ENCODE measurements around the gene RXRA.
"Not testable (repeated sequence)": the region's sequence is repeated elsewhere in the genome, so short reads cannot be mapped to it uniquely, and the experiment has no call there.

Gene RXRA

GRCh38 chr9:134294153-134295071, 31.8 kb upstream of the RXRA start:
- no peak for FAIRE-seq

DNA sequence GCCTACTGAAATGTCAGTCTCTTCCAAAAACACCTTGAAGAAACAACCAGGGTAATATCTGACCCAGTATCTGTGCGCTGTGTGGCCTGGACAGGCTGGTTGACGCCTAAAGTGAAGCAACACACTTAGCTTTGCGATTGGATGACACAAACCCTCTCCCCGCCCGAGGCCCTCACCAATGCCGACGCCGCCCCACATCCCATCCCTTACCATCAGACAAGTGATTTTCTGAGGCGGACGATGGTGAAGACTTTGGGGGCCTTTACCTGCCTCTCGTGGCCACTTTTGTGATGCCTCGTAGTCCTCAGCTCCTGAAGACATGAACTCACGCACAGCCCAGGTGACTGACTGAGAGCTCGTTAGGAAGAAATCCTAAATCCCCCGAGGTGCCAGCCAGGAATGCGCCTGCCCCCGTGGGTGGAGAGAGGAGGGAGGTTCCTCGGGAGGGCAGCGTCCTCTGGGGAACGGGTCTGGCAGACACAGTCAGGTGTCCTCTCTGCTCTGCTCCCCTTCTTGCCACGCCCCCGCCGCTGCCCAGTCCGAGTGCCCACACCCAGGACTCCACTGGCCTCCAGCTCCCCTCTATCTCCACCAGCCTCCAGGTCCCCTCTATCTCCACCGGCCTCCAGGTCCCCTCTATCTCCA, 31.0 kb upstream of the RXRA start:
- FAIRE-seq, result no peak

DNA sequence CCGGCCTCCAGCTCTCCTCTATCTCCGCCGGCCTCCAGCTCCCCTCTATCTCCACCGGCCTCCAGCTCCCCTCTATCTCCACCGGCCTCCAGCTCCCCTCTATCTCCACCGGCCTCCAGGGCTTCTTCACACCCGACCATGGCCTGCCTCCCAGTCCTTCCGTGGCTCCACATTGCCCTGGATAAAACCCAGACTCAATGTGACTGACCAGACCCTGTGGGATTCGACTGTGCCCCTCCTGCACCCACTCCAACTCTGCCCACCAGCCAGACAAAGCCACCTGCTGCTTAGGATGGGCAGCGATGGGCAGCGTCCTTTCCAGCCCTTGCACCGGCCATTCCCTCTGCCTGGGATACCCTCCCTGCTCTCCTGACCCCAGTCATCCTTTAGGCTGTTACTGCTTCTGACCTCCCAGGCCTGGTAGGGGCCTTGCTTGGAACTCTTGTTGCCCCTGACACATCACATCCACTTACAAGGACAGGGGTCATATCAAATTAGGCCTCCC, 30.5 kb upstream of the RXRA start:
- FAIRE-seq, result no peak

- no peak for FAIRE-seq
Measured at GRCh38 chr9:134296301-134297082, 29.8 kb upstream of the RXRA start.

DNA sequence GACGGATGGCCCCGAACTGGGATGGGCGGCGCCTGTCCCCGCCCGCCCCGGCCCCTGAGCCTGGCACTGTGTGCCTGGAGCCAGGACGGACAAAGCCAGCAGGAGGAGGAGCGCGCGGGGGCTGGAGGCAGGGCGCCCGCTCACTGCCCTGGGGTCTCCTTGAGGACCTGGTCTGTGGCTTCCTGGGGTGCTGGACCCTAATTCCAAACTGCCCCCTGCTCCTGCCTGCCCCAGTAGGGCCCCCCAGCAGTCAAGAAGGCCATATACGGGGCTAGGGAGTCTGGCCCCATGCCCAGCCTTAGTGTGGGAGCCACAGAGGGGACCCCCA, 29.2 kb upstream of the RXRA start:
- FAIRE-seq, result no peak

DNA sequence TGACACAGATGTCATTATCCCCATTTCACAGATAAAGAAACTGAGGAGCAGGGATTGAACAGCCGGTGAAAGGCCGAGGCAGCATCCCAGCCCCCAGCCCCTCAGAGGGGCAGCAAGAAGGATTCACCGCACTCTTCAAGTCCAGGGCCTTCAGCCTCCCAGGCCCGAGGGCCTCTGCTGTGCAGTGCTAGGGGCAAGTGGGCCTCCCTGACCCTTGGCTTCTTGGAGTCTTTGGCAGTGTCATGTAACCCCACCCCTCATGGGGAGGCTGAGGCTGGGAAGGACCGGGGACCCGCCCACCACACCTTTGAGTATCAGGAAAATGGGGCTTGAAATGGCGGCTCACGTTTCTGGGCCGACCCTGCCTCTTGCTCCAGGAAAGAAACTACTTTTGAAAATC, 28.7 kb upstream of the RXRA start:
- FAIRE-seq, result no peak

DNA sequence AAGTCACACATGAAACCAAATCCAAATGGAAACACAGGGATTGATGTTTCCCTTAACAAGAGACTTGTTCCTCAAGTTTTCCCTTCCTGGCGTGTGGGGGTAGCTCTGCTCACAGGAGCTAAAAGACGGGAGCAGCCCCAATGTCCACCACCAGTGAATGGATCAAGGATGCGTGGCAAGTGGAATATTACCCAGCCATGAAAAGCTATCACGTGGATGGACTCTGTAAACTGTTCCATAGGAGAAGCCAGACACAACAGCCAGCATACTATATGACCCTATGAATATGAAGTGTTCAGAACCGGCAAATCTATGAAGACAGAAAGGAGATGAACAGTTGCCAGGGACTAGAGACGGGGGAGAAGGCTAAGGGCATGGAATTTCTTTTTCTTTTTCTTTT, 28.3 kb upstream of the RXRA start:
- no peak for FAIRE-seq

- no peak for FAIRE-seq
Measured at GRCh38 chr9:134299068-134299467, 27.2 kb upstream of the RXRA start.

GRCh38 chr9:134299883-134300282, 26.4 kb upstream of the RXRA start:
- FAIRE-seq, result no peak

DNA sequence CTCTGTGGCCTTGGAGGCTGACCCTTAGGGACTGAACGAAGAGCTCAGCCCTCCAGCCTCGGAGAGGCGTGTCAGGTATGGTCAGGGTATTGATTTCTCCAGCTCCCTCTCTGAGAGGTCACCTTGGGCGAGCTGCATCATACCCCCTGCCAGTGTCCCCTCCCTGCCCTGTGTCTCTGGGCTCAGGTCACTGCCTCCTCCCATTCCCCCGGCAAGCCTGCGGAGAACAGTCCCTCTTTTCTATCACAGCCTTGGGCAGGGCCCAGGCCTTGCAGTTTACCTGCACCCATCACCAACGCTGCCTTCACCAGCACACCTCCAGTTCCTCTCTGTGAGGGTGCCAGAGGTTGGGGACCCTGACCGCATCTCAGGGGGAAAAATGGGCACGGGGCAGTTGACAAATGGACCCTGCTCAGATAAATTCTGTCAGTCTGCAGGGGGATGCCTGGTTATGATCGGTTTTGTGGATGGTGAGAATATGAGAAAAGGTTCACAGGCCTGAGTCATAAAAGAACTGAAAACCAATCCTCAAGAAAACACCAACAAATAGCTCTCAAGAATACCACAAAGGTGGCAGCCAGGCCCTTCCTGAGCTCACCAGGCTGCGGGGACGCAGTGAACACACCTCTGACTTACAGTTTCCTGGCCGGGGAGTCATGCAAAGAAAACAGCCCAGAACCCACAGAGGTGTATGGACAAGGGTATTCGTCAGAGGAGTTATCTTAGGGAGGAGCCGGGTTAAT, 24.7 kb upstream of the RXRA start:
- no peak for FAIRE-seq

DNA sequence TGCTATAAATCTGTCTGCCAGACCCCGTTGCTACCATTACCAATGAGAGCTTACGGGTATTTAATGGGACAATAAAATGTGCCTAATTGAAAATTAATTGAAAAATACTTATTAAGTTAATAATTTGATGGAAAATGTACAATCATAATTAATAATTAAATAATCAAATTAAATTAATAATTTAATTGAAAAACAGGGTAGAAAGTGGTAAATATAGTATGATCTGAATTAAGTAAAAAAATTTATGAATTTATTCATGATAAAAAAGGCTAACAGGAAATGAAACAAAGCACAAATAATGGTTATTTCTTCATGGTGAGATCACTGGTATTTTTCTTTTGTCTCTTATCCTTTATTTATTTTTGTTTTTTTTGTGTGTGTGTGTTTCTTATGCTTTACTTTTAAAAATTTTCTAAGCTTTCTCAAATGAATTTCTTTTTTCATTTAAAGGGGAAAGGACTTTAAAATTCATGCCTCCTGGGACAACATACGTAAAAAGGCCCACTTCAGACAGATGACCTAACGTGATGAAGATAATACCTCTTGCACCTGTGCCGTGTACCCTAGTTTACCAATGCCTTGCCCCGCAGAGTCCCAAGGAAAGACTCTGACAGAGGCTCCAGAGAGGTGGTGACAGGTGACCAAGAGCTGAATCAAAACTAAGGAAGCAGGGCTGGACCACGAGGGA, 24.0 kb upstream of the RXRA start:
- peak; percentile 60 for FAIRE-seq

- no peak for FAIRE-seq
Measured at GRCh38 chr9:134303601-134304000, 22.7 kb upstream of the RXRA start.

DNA sequence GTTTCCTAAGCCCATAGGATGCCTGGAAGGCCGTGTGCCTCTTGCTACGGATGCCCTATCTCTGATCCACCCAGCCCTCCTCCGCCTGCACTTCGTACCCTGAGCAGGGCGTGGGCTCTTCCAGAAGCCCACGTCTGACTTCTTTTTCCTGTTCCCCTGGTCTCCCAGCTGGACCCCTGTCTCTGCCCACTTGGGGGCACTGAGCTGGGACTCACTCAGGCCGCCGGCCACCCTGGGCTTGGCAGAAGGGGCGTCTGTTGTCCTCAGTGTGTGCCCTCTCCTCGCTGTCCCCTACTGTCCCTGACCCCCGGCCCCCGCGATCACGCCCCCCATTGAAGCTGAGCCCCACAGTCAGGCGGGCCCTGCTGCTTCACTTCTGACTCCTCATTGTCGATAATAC, 22.0 kb upstream of the RXRA start:
- no peak for FAIRE-seq

- no peak for FAIRE-seq
Measured at GRCh38 chr9:134304690-134305089, 21.6 kb upstream of the RXRA start.

- FAIRE-seq, result no peak
Measured at GRCh38 chr9:134305533-134305932, 20.7 kb upstream of the RXRA start.

- FAIRE-seq, result not testable (repeated sequence)
Measured at GRCh38 chr9:134306042-134306441, 20.2 kb upstream of the RXRA start.

DNA sequence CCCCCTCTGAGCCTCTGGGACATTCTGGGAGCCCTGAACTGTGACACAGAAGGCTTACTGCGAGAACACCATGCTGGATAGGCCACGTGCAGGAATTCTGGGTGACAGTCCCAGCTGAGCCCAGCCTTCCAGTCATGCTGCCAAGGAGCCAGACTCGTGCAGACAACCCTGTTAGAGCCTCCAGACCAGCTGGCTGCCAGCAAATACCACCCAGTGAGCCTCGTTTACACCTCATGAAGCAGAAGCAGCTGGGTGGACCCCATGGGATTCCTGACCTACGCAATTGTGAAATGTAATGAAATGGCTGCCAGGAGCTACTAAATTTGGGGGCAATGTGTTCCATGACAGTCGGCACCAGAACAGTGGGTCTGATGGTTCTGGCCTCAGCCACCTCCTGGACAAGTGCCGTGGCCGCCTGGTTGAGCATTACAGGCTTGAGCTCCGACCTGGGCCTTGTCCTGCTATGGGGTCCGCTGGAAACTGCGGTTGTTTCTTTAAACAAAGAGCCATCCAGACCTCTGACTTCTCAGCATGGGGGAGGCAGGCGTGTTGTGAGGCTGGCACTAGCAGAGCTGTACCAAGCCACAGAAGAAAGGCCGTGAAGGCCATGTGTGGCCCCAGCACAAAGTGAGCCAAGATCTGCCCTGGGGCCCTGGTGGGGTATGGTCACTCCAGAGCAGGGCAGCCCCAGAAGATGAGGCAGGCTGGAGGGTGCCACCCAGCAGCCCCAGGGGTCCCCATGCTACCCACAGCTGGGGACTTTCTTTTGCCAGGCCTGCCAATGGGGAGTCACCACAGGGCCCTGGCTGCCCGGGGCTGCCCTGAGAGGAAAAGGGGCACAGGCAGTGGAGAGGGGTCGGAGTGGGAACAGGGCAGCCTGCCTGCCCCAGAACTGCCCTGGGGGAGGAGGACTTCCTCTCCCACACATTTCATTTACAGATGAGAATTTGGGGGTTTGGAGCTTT, 19.3 kb upstream of the RXRA start:
- FAIRE-seq, result no peak

GRCh38 chr9:134307674-134308638, 18.3 kb upstream of the RXRA start:
- FAIRE-seq, result no peak

DNA sequence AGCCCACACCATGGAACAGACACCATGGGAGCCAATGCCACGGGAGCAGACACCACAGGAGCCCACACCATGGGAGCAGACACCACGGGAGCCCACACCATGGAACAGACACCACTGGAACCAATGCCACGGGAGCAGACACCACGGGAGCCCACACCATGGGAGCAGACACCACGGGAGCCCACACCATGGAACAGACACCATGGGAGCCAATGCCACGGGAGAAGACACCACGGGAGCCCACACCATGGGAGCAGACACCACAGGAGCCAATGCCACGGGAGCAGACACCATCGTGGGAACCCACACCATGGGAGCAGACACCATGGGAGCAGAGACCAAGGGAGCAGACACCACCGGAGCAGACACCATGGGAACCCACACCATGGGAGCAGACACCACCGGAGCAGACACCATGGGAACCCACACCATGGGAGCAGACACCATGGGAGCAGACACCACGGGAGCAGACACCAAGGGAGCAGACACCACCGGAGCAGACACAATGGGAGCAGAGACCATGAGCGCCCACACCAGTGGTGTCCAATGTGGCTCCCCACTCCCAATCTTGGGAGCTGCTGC, 17.5 kb upstream of the RXRA start:
- FAIRE-seq, result not testable (repeated sequence)
